Muscle layer of duodenum (tissue), 2 donors: ENCODE results near the gene PAX5.

Source experiments
- H3K27ac ChIP-seq: one replicate; pipeline ENCODE4 v1.7.0; 2013; ENCODE audit warnings: mild to moderate bottlenecking, low read length
- H3K27me3 ChIP-seq: one replicate; pipeline ENCODE4 v1.7.0; 2013; ENCODE audit warnings: low read depth, mild to moderate bottlenecking, control low read depth, low read length
- H3K36me3 ChIP-seq, 2 donors: one replicate each; pipeline ENCODE4 v1.7.0; 2013; ENCODE audit warnings: low read length in 2 of 2, control low read depth in 1 of 2, mild to moderate bottlenecking in 1 of 2; ENCODE audit not compliant: insufficient read depth in 2 of 2, control insufficient read depth in 1 of 2
- H3K4me1 ChIP-seq, 2 donors: one replicate each; pipeline ENCODE4 v1.7.0; 2013; ENCODE audit warnings: low read length in 2 of 2, mild to moderate bottlenecking in 2 of 2, control low read depth in 1 of 2, moderate library complexity in 1 of 2; ENCODE audit not compliant: insufficient read depth in 2 of 2, control insufficient read depth in 1 of 2
- H3K4me3 ChIP-seq, 2 donors: one replicate each; pipeline ENCODE4 v1.7.0; 2013; ENCODE audit warnings: low read length in 2 of 2, low read depth in 1 of 2, mild to moderate bottlenecking in 1 of 2
- H3K9me3 ChIP-seq, 2 donors: one replicate each; pipeline ENCODE4 v1.7.0; 2013; ENCODE audit warnings: low read length in 2 of 2, control low read depth in 1 of 2, mild to moderate bottlenecking in 1 of 2; ENCODE audit not compliant: control insufficient read depth in 1 of 2
- donor health status: healthy.

PAX5 gene

DNA sequence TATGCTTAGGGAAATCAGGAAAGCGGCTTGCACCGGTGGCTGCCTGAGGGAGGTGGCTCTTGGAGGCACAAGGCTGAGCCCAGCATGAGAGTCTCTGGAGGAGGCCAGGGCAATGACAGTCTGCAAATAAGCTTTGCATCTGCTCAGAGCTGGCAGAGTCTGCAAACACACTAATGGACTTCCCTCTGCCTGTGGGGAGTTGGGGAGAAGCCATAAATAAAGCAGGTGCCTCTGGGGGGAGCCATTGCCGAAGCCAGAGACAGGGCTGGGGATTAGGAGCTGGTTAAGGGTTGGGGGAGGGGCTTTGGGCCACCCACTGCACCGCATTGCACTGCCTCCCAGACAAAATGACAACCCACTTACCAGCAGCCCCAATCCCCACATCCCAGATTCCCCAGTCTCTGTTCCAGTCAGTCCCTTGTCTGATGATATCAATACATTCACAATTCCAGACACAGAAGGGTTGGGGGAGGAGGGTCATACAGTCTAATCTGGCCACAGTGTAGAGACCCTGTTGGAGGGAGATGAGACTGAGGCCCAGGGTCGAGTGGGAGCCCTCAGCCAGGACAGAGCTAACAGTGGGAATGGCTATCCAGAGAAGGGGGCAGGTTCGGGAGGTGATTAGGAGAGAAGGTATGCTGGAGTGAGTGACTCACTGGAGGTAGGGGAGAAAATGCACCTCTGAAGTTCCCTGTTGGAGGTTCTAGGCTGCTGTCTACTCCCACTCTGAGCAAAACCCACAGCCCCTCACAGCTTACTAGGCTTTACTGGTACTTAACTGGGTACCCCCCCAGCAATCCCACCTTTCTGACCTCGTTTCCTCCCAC, 53.7 kb downstream of the PAX5 start:
- no peaks in the 10 kb centered on the region for H3K9me3 ChIP-seq
- no peak overlapping the region for H3K27ac ChIP-seq
- no peaks in the 10 kb centered on the region for H3K36me3 ChIP-seq
- H3K4me3 ChIP-seq: no peak overlapping the region
- peaks cover 13% of the 10 kb centered on the region for H3K27me3 ChIP-seq
- H3K4me1 ChIP-seq: no peaks in the 10 kb centered on the region

GRCh38 chr9:36976371-36977030, 57.6 kb downstream of the PAX5 start:
- no peak overlapping the region for H3K27ac ChIP-seq
- no peaks in the 10 kb centered on the region for H3K36me3 ChIP-seq
- no peaks in the 10 kb centered on the region for H3K4me1 ChIP-seq
- H3K27me3 ChIP-seq: no peaks in the 10 kb centered on the region
- H3K9me3 ChIP-seq: no peaks in the 10 kb centered on the region
- no peak overlapping the region for H3K4me3 ChIP-seq

GRCh38 chr9:36974731-36975130, 59.3 kb downstream of the PAX5 start:
- no peak overlapping the region for H3K27ac ChIP-seq
- H3K4me3 ChIP-seq: no peak overlapping the region
- no peaks in the 10 kb centered on the region for H3K27me3 ChIP-seq
- no peaks in the 10 kb centered on the region for H3K4me1 ChIP-seq
- no peaks in the 10 kb centered on the region for H3K9me3 ChIP-seq
- no peaks in the 10 kb centered on the region for H3K36me3 ChIP-seq

DNA sequence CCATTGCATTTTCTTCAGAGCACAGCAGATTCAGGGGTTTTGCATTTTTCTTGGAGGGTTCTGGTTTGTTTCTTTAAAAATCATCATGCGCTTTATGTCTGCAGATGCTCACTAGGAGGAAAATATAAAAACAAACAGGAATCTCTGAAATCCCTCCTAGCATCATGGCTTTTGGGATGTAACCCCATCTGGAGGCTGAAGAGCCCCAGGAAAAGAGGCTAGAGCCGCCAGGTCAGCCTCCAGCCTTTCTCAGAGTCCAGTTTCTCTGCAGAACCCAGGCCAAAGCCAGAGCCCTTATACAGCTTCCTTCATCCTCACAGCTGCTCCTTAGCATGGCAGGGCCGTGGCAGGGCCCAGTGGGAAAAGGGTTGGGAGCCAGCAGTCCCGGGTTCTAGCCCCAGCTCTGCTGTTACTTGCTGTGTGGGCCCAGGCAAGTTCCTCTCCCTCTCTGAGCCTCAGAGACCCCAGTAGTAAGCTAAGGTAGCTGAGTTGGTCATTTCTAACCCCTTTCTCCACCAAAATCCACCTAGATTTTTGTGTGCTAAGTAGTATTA, 62.1 kb downstream of the PAX5 start:
- no peaks in the 10 kb centered on the region for H3K27me3 ChIP-seq

DNA sequence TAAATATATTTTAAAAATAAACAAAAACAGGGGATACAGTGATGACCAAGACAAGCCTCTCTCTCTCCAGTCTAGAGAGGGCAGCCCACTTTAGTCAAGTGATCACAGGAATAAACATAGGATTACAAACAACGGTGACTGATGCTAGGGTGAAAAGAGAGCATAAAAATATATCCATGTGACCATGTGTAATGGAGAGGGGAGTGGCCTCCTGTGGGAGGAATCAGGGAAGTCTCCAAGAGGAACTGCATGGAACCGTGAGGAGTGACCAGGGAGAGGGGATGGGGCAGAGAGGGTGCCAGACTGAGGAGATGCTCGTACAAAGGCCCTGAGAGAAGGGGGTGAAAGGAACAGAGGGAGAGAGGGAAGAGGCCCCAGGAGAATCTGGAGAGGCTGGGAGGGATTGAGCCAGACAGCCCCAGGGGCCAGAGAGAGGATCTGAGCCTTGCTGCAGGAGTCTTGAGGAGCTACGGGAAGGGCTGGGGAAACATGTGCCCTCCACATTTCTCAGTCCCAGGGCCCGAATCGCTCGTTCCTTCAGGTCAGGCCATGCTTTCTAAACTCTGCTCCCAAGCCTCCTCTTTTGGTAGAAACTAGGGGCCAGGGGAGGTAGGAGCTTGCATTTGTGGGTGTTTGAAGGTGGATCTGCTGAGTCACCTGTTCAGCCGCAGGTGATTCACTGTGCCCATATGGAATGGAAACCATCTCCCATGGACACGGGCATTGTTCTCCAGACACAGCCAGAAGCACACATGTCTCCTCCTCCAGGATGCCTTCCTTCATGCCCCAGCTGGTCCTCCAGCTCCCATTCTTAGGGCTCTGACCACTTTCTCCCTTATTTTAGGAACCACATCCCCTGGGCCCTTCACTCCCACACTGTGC, 63.8 kb downstream of the PAX5 start:
- no peaks in the 10 kb centered on the region for H3K9me3 ChIP-seq
- H3K4me3 ChIP-seq: no peak overlapping the region
- H3K36me3 ChIP-seq: no peaks in the 10 kb centered on the region
- H3K4me1 ChIP-seq: no peaks in the 10 kb centered on the region
- H3K27ac ChIP-seq: no peak overlapping the region
- H3K27me3 ChIP-seq: no peaks in the 10 kb centered on the region

More for the DNA sequence above, 62.1 kb downstream of the PAX5 start:
- no peaks in the 10 kb centered on the region for H3K36me3 ChIP-seq
- H3K4me1 ChIP-seq: no peaks in the 10 kb centered on the region
- H3K4me3 ChIP-seq: no peak overlapping the region
- no peak overlapping the region for H3K27ac ChIP-seq
- no peaks in the 10 kb centered on the region for H3K9me3 ChIP-seq

- no peaks in the 10 kb centered on the region for H3K27me3 ChIP-seq
- no peaks in the 10 kb centered on the region for H3K36me3 ChIP-seq
- H3K4me1 ChIP-seq: no peaks in the 10 kb centered on the region
- no peaks in the 10 kb centered on the region for H3K9me3 ChIP-seq
- H3K27ac ChIP-seq: no peak overlapping the region
- H3K4me3 ChIP-seq: no peak overlapping the region
Measured at GRCh38 chr9:36969216-36969771, 64.8 kb downstream of the PAX5 start.

DNA sequence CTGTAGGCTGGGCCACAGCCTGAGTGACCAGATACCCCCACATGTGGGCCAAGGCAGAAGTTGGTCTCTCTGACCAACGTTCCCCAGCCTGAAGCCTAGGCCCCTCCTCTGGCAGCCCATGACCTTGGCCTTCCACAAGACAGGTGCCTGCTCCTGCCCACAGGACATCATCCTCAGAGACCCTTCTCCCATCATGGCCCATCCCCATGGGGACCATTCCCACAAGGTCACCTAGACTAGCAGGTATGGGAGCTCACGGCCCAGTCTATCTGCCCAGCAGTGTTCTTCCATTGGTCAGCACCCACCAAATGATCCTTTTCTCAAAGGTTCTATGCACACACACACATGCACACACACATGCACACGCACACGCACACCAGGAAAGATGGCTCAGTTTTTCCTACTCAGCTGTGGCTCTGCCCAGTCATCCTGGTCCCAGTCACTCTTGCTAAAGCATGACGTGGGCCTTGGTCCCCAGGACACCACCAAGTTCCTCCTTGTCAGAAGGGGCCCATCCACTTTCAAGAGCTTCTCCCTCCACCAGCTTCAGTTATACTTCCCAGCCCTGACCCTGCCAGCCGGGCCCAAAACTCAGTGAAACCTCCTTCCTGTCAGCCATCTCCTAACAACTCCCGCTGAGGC, 65.4 kb downstream of the PAX5 start:
- H3K9me3 ChIP-seq: no peaks in the 10 kb centered on the region
- no peak overlapping the region for H3K27ac ChIP-seq
- H3K27me3 ChIP-seq: no peaks in the 10 kb centered on the region
- H3K4me1 ChIP-seq: no peaks in the 10 kb centered on the region
- H3K4me3 ChIP-seq: no peak overlapping the region
- no peaks in the 10 kb centered on the region for H3K36me3 ChIP-seq

- Histone ChIP-seq H3K36me3 (no peaks in the 10 kb centered on the region), H3K27me3 (no peaks in the 10 kb centered on the region), H3K9me3 (no peaks in the 10 kb centered on the region), H3K27ac (no peak overlapping the region), H3K4me3 (no peak overlapping the region), H3K4me1 (no peaks in the 10 kb centered on the region)
Measured at GRCh38 chr9:36967997-36968396, 66.1 kb downstream of the PAX5 start.

- Histone ChIP-seq H3K27me3 (no peaks in the 10 kb centered on the region), H3K27ac (no peak overlapping the region), H3K4me3 (no peak overlapping the region), H3K9me3 (no peaks in the 10 kb centered on the region), H3K4me1 (no peaks in the 10 kb centered on the region), H3K36me3 (no peaks in the 10 kb centered on the region)
Measured at GRCh38 chr9:36966371-36967097, 67.5 kb downstream of the PAX5 start.

DNA sequence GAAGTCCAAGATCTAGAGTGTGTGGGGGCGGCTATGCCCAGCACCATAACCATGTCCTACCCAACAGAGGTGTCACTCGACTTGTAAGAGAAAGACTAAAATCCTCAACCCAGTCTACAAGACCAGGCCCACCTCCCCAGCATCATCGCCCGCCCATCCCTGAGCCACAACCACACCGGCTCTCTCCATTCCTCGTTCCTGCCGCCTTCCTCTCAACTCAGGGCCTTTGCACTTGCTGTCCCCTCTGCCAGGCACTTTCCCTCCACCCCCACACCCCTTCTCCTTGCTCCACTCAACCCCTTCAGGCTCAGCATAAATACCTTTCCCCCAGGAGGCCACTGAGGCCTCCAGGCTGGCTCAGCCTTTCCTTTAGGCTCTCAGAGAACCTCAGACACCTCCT, 69.3 kb downstream of the PAX5 start:
- no peak overlapping the region for H3K27ac ChIP-seq
- H3K9me3 ChIP-seq: no peaks in the 10 kb centered on the region
- H3K36me3 ChIP-seq: no peaks in the 10 kb centered on the region
- H3K4me3 ChIP-seq: no peak overlapping the region
- H3K4me1 ChIP-seq: no peaks in the 10 kb centered on the region
- H3K27me3 ChIP-seq: no peaks in the 10 kb centered on the region
